ENCODE results near the gene ERI3.

The ERI3 gene

DNA sequence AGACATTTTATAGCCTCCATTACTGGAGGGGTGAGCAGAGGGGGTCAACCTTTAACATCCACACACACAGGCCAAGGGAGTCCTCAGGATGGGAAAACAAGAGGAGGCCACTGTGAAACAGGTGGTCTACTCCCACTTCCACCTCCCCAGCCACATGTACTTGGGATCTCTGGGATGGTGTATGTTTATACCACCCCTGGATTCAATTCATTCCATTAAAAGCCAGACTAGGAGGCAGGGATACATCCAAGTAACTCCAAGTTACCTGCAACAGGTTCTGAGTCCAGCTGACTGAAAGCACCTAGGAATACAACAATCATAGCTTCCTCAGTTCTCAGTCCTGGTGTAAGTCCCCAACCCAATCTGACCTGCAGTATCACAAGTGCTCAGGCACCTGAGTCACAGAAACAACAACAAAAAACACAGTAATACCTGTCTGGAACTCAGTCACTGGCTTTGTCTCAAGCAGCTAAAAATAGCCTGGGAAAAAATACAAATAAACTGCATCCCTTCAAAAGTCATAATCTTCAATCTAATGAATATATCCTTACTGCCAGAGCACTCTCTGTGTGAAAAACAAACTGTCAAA is 9.8 kb downstream of the ERI3 start:
- Histone ChIP-seq H3K4me1 (ENCODE audit: control insufficient read depth, insufficient read depth, low read length) (no peaks in the 10 kb centered on the region), H3K36me3 (ENCODE audit: control insufficient read depth, insufficient read depth, low read length) (no peaks in the 10 kb centered on the region), H3K9ac (ENCODE audit: low read length) (no peak overlapping the region), H3K27me3 (ENCODE audit: control insufficient read depth, insufficient read depth, low read length) (no peaks in the 10 kb centered on the region), H3K9me3 (ENCODE audit: control insufficient read depth, low read length) (no peaks in the 10 kb centered on the region), H3K4me3 (ENCODE audit: low read length) (no peak overlapping the region)

DNA sequence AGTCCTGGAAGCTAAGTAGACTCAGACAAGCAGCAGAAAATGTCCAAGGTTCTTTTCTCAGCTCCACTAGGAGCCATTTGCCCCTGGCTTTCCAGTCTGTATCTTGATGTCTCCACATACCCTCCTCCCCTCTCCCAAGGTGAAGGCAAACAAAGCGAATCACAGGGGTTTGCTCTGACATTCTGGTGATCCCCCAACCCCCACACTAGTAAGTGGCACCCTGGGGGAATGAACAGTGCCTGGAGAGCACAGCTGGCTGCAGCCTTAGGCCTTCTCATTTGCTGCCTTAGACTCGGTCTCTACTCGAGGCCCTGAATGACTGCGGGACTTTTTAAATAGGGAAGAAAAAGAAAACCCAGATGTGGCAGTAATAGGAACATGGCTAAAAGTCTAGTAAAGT is 15.3 kb downstream of the ERI3 start:
- Histone ChIP-seq H3K9me3 (ENCODE audit: control insufficient read depth, low read length) (no peaks in the 10 kb centered on the region), H3K36me3 (ENCODE audit: control insufficient read depth, insufficient read depth, low read length) (peaks cover 7% of the 10 kb centered on the region), H3K9ac (ENCODE audit: low read length) (no peak overlapping the region), H3K4me3 (ENCODE audit: low read length) (no peak overlapping the region), H3K27me3 (ENCODE audit: control insufficient read depth, insufficient read depth, low read length) (no peaks in the 10 kb centered on the region), H3K4me1 (ENCODE audit: control insufficient read depth, insufficient read depth, low read length) (no peaks in the 10 kb centered on the region)

DNA sequence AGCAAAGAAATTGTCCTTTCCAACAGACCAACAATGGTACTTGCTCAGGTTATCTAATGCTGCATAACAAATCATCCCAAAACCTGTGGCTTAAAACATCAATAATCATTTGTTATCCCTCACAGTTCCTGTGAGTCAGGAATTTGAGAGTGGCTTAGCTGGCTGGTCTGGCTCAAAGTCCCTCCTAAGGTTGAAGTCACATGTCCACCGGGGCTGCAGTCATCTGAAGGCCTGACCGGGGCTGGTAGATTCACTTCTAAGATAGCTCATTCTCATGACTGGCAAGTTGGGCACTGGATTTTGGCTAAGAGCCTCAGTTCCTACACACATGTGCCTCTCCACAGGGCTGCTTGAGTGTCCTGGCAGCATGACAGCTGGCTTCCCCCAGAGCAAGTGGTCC is 16.9 kb downstream of the ERI3 start:
- Histone ChIP-seq H3K9ac (ENCODE audit: low read length) (no peak overlapping the region), H3K4me3 (ENCODE audit: low read length) (no peak overlapping the region), H3K36me3 (ENCODE audit: control insufficient read depth, insufficient read depth, low read length) (peaks cover 7% of the 10 kb centered on the region), H3K9me3 (ENCODE audit: control insufficient read depth, low read length) (no peaks in the 10 kb centered on the region), H3K4me1 (ENCODE audit: control insufficient read depth, insufficient read depth, low read length) (no peaks in the 10 kb centered on the region), H3K27me3 (ENCODE audit: control insufficient read depth, insufficient read depth, low read length) (no peaks in the 10 kb centered on the region)

DNA sequence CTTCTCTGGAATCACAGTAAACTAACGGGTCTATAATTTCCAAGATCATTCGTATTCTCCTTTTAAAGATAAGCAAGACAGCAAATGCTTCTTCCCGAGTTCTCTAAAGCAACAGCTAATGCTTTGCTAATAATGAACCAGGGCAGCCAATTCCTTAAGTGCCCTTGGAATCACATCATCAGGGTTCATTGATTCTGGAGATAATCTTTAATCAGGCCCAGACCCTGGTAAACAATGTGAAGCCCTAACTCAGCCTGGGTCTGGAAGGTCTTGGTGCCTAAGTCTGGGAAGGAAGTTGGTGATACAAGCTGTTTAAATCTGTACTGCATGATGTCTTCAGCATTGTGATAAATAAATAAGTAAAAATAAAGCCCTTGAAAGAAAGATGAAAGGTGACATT is 18.4 kb downstream of the ERI3 start:
- no peaks in the 10 kb centered on the region for H3K4me1 ChIP-seq (ENCODE audit: control insufficient read depth, insufficient read depth, low read length)
- H3K4me3 ChIP-seq (ENCODE audit: low read length) = no peak overlapping the region
- peaks cover 7% of the 10 kb centered on the region for H3K36me3 ChIP-seq (ENCODE audit: control insufficient read depth, insufficient read depth, low read length)
- H3K9me3 ChIP-seq (ENCODE audit: control insufficient read depth, low read length) = no peaks in the 10 kb centered on the region
- no peak overlapping the region for H3K9ac ChIP-seq (ENCODE audit: low read length)
- H3K27me3 ChIP-seq (ENCODE audit: control insufficient read depth, insufficient read depth, low read length) = no peaks in the 10 kb centered on the region

DNA sequence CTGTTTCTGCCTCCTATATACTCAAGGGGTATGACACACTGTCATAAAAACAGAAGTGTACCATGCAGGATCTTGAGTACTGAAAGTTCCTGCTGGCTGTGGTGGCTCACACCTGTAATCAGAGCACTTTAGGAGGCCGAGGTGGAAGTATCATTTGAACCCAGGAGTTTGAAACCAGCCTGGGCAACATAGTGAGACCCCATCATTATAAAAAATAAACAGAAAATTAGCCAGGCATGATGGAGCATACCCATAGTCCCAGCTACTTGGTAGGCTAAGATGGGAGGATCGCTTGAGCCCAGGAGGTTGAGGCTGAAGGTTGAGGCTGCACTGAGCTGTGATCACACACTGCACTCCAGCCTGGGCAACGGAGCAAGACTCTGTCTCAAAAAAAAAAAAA is 20.1 kb downstream of the ERI3 start:
- H3K4me1 ChIP-seq (ENCODE audit: control insufficient read depth, insufficient read depth, low read length) = no peaks in the 10 kb centered on the region
- H3K9ac ChIP-seq (ENCODE audit: low read length) = no peak overlapping the region
- H3K27me3 ChIP-seq (ENCODE audit: control insufficient read depth, insufficient read depth, low read length) = no peaks in the 10 kb centered on the region
- peaks cover 7% of the 10 kb centered on the region for H3K36me3 ChIP-seq (ENCODE audit: control insufficient read depth, insufficient read depth, low read length)
- H3K9me3 ChIP-seq (ENCODE audit: control insufficient read depth, low read length) = no peaks in the 10 kb centered on the region
- no peak overlapping the region for H3K4me3 ChIP-seq (ENCODE audit: low read length)

DNA sequence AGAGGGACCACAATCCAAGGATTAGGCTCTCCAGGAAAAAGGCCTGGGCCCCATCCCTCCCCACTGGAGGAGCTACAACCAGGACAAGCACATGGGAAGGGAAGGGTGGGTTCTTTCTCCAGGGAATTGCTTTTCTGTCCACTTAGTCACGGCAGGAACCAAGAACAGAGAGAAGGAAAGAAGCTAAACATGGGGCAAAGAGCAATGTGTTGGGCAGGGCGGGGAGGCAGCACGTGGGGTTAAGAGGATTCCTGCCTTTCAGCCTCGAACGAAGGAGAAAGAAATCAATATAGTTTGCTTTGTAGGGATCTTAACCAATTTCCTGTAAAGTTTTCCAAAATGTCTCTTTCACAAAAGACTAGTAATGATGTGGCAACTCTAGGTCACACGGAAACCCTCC is 21.7 kb downstream of the ERI3 start:
- no peaks in the 10 kb centered on the region for H3K27me3 ChIP-seq (ENCODE audit: control insufficient read depth, insufficient read depth, low read length)
- no peaks in the 10 kb centered on the region for H3K9me3 ChIP-seq (ENCODE audit: control insufficient read depth, low read length)
- no peak overlapping the region for H3K9ac ChIP-seq (ENCODE audit: low read length)
- H3K4me3 ChIP-seq (ENCODE audit: low read length) = no peak overlapping the region
- H3K36me3 ChIP-seq (ENCODE audit: control insufficient read depth, insufficient read depth, low read length) = peaks cover 7% of the 10 kb centered on the region
- H3K4me1 ChIP-seq (ENCODE audit: control insufficient read depth, insufficient read depth, low read length) = no peaks in the 10 kb centered on the region

DNA sequence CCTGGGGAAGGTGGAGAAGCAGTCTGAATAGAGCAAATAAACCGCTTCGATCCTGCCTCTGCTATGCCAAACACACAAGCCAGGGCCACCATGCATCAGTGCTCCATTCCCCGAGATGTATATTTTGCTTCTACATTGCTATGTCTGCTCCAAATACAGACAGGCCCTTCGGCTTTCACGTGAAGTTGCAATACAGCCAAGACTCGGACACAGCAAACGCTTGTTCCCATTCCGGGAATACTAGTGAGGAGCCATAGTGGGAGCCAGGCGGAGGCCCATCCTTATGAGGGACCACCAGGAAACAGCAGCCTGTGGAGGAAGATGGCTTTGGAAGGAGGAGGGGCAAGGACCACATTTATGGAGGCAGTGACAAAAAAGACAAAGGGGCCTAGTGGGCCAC is 22.6 kb downstream of the ERI3 start:
- H3K4me1 ChIP-seq (ENCODE audit: control insufficient read depth, insufficient read depth, low read length) = peaks cover 7% of the 10 kb centered on the region
- H3K9ac ChIP-seq (ENCODE audit: low read length) = no peak overlapping the region
- H3K9me3 ChIP-seq (ENCODE audit: control insufficient read depth, low read length) = no peaks in the 10 kb centered on the region
- H3K27me3 ChIP-seq (ENCODE audit: control insufficient read depth, insufficient read depth, low read length) = no peaks in the 10 kb centered on the region
- H3K36me3 ChIP-seq (ENCODE audit: control insufficient read depth, insufficient read depth, low read length) = no peaks in the 10 kb centered on the region
- no peak overlapping the region for H3K4me3 ChIP-seq (ENCODE audit: low read length)

DNA sequence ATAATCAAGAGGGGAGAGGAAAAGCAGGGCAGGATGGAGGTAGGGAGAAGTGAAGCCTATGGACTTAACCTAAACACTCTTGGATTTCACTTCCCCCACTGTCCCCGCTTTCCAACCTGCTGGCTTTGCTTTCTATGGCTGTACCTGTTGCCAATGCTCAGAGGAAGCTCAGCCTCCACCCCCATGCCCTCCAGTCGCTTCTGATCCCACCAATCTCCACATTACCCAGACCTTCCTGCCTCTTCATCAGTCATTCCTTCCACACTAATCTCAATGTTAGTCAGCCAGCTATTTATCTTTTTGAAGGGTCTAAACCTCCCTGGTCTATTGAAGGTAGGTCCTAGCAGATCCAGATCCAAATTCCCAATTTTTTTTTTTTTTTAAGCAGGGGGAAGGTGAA is 24.1 kb downstream of the ERI3 start:
- Histone ChIP-seq H3K4me3 (ENCODE audit: low read length) (no peak overlapping the region), H3K27me3 (ENCODE audit: control insufficient read depth, insufficient read depth, low read length) (no peaks in the 10 kb centered on the region), H3K9ac (ENCODE audit: low read length) (no peak overlapping the region), H3K36me3 (ENCODE audit: control insufficient read depth, insufficient read depth, low read length) (no peaks in the 10 kb centered on the region), H3K9me3 (ENCODE audit: control insufficient read depth, low read length) (no peaks in the 10 kb centered on the region), H3K4me1 (ENCODE audit: control insufficient read depth, insufficient read depth, low read length) (peaks cover 17% of the 10 kb centered on the region)

DNA sequence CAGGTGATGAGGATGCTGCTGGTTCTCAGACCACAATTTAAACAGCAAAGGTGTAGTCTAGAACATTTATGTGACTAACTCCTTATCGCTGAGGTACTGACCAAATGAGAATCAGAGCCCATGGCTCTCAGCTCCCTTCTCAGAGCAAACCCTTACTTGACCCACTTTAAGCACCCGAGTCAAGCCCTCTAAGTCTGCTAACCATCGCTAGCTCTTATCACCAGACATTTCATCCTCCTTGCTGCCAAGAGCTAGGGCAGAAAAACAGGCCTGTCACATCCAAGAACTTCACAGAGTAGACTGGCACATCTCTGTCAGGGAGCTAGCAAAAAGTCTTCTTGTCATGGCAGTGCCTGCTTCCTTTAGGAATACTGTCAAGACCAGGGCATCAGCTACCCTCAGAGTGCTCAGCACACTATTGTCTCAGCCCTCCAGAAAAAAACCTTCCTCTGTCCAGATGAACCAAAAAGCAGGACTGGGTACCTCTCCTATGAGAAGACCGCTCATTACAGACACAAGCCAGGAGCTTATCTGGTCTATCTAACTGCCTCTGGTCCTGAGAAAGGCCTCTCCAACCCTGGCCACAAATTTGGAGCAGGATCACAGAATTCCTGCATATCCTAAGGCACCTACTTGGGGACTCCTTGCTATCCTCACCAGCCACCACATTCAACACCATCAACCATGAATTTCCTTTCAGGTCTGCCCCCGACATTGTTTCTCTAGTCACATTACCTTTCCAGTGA is 26.2 kb downstream of the ERI3 start:
- Histone ChIP-seq H3K4me1 (ENCODE audit: control insufficient read depth, insufficient read depth, low read length) (peaks cover 17% of the 10 kb centered on the region), H3K27me3 (ENCODE audit: control insufficient read depth, insufficient read depth, low read length) (no peaks in the 10 kb centered on the region), H3K9ac (ENCODE audit: low read length) (no peak overlapping the region), H3K9me3 (ENCODE audit: control insufficient read depth, low read length) (no peaks in the 10 kb centered on the region), H3K4me3 (ENCODE audit: low read length) (no peak overlapping the region), H3K36me3 (ENCODE audit: control insufficient read depth, insufficient read depth, low read length) (no peaks in the 10 kb centered on the region)

DNA sequence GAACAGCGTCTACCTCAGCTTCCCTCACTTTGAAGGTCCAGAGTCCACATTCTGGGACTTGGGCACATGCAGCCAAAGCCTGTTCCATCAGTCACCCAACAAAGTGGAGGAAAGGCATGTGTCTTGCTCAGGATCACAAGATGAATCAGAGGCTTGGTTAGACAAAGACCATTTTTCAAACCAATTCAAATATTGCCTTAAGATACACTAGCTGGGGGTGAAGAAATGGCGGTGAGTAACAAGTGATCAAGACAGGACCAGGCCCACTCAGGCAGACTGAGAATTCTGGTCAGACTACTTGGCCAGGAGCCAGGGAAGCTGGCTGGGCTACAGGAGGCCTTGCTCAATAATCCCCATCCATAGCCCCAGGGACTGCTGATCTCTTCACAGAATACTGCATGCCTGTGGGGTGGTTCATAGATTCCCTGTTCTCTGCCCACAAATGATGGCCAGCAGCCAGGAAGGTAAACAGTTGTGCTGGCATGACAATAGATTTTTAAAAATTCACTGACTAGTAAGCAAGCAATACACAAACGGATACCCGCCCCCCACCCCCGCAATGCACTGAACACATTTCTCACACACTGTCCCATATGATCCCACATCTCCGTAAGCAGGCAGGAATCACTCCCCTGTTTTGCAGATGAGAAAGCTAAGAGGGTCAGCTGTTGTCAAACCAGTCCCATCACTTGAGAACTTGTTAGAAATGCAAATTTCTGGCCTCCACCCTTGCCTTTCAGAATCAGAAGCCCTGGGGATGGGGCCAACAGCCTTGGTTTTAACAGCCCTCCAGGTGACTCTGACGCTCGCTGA is 27.2 kb downstream of the ERI3 start:
- Histone ChIP-seq H3K9ac (ENCODE audit: low read length) (no peak overlapping the region), H3K9me3 (ENCODE audit: control insufficient read depth, low read length) (no peaks in the 10 kb centered on the region), H3K36me3 (ENCODE audit: control insufficient read depth, insufficient read depth, low read length) (no peaks in the 10 kb centered on the region), H3K27me3 (ENCODE audit: control insufficient read depth, insufficient read depth, low read length) (no peaks in the 10 kb centered on the region), H3K4me1 (ENCODE audit: control insufficient read depth, insufficient read depth, low read length) (peaks cover 17% of the 10 kb centered on the region), H3K4me3 (ENCODE audit: low read length) (no peak overlapping the region)

DNA sequence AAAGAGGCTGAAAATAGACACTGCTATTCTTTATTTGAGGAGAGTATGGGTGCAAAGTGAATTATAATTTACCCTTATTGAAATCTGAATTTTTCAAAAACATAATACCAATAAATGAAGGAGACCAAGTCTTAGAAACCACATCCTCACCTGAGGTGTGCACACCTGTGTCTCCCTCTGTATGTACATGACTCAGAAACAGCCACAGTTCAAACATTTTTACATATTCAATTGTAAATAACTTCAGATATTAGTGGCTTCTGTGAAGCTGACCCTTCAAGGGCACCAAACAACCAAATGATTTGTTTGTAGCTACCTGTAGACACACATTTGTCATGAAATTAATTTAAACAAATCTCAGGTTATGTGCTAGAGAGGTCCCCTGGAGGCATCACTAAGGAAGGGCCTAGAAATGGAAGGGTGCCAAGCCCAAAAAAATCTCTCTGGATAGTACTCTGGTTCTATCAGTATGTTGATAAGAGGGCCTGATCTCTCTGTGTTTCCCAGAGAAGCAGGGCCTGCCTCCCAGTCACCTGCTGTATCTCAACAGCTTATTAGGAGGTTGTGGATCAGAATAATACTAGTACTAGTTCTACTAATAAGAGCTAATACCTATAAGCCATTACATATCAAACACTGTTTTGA is 28.1 kb downstream of the ERI3 start:
- H3K27me3 ChIP-seq (ENCODE audit: control insufficient read depth, insufficient read depth, low read length) = no peaks in the 10 kb centered on the region
- H3K4me1 ChIP-seq (ENCODE audit: control insufficient read depth, insufficient read depth, low read length) = peaks cover 17% of the 10 kb centered on the region
- no peaks in the 10 kb centered on the region for H3K36me3 ChIP-seq (ENCODE audit: control insufficient read depth, insufficient read depth, low read length)
- no peaks in the 10 kb centered on the region for H3K9me3 ChIP-seq (ENCODE audit: control insufficient read depth, low read length)
- H3K9ac ChIP-seq (ENCODE audit: low read length) = no peak overlapping the region
- H3K4me3 ChIP-seq (ENCODE audit: low read length) = no peak overlapping the region
